Astrocyte of the cerebellum (primary cell): Measurements from ENCODE around the gene DGCR8.

Experiments
- DNase-seq: peaks from one replicate; pipeline ENCODE4 v3.0.0-alpha.2; 2011; ENCODE audit warnings: low read depth
- H3K4me3 ChIP-seq: 2 replicates; pipeline ENCODE4 v1.5.1; 2011; ENCODE audit warnings: mild to moderate bottlenecking, low read depth, low read length, moderate library complexity
- CTCF ChIP-seq: IDR thresholded peaks from 2 replicates; pipeline ENCODE4 v1.5.1; 2012; ENCODE audit warnings: low read length, low read depth, moderate library complexity, mild to moderate bottlenecking; ENCODE audit errors: missing control alignments
- in situ Hi-C: cut with HindIII; loops from 2 replicates; pipeline ENCODE4 v1.10.0; 2017; ENCODE audit warnings: low sequenced_read_pairs

DGCR8 gene

GRCh38 chr22:20086101-20086599 is 6.1 kb downstream of the DGCR8 start:
- in situ Hi-C loops, result no loop called here
- no peak for TF ChIP-seq CTCF
- H3K4me3 ChIP-seq, result no peak overlapping the region
- DNase-seq, result no peak

GRCh38 chr22:20086763-20087162 is 6.7 kb downstream of the DGCR8 start:
- no peak for DNase-seq
- in situ Hi-C loops, result no loop called here
- TF ChIP-seq CTCF, result no peak
- no peak overlapping the region for H3K4me3 ChIP-seq

- in situ Hi-C loops, result no loop called here
- H3K4me3 ChIP-seq, result no peak overlapping the region
- no peak for DNase-seq
- TF ChIP-seq CTCF, result no peak
Measured at GRCh38 chr22:20087319-20088262, 7.5 kb downstream of the DGCR8 start.

- in situ Hi-C loops, result no loop called here
- no peak for TF ChIP-seq CTCF
- no peak overlapping the region for H3K4me3 ChIP-seq
- DNase-seq, result no peak
Measured at GRCh38 chr22:20088263-20088648, 8.2 kb downstream of the DGCR8 start.

- no peak overlapping the region for H3K4me3 ChIP-seq
- no peak for TF ChIP-seq CTCF
- in situ Hi-C loops, result no loop called here
Measured at GRCh38 chr22:20089226-20089976, 9.4 kb downstream of the DGCR8 start.

GRCh38 chr22:20089977-20090729 is 10.1 kb downstream of the DGCR8 start:
- no peak for TF ChIP-seq CTCF
- in situ Hi-C loops, result no loop called here
- no peak for DNase-seq
- no peak overlapping the region for H3K4me3 ChIP-seq

More at GRCh38 chr22:20089226-20089976, 9.4 kb downstream of the DGCR8 start:
- no peak for DNase-seq
